ENCODE results near the gene CACNB2. TPM values are rescaled to one million over a fixed set of nuclear protein-coding genes. Genes with fewer than 3 reads are reported as not detected.

CACNB2 gene
- total and polyA plus RNA-seq, 12 donors, result 4.3 to 82.3 (median 12.9) TPM

- 18 to 34% (median 29%) methylated on average over 5 of the region's 5 CpGs for WGBS, 4 donors
- no peaks in the 10 kb centered on the region for H3K9me3 ChIP-seq (replicated peaks in 1 of 3)
- intact Hi-C loops (cut with DNase I), result no loop called here
- DNase-seq, result no peak
- TF ChIP-seq CTCF (IDR thresholded peaks at IDR 0.05), result no peak
- no peak for TF ChIP-seq POLR2A (IDR thresholded peaks at IDR 0.05)
- H3K27ac ChIP-seq, result no peak overlapping the region
- H3K27me3 ChIP-seq, result no peaks in the 10 kb centered on the region
- no peaks in the 10 kb centered on the region for H3K36me3 ChIP-seq (replicated peaks in 1 of 2)
- peak overlapping the region in 1 of 4 donors; percentile 35 for H3K4me3 ChIP-seq
- H3K4me1 ChIP-seq (replicated peaks in 1 of 2), result no peaks in the 10 kb centered on the region
Observed at GRCh38 chr10:18333621-18334020, 193.4 kb downstream of the CACNB2 start.

- H3K9me3 ChIP-seq (replicated peaks in 1 of 3), result no peaks in the 10 kb centered on the region
- no peaks in the 10 kb centered on the region for H3K4me1 ChIP-seq (replicated peaks in 1 of 2)
- H3K4me3 ChIP-seq, result peak overlapping the region in 1 of 4 donors; percentile 35
- H3K27me3 ChIP-seq, result no peaks in the 10 kb centered on the region
- no peak for DNase-seq
- WGBS, 4 donors, result 23 to 35% (median 28%) methylated on average over 7 to 8 of the region's 8 CpGs
- TF ChIP-seq POLR2A (IDR thresholded peaks at IDR 0.05) (no peak), CTCF (IDR thresholded peaks at IDR 0.05) (no peak)
- H3K27ac ChIP-seq, result peak overlapping the region in 1 of 5 donors; percentile 8
- intact Hi-C loops (cut with DNase I), result no loop called here
- H3K36me3 ChIP-seq (replicated peaks in 1 of 2), result no peaks in the 10 kb centered on the region
Observed at GRCh38 chr10:18334116-18334867, 194.1 kb downstream of the CACNB2 start.

GRCh38 chr10:18340496-18341051, 200.3 kb downstream of the CACNB2 start:
- 35 to 52% (median 44%) methylated on average over 13 of the region's 13 CpGs for WGBS, 4 donors
- TF ChIP-seq POLR2A (IDR thresholded peaks at IDR 0.05) (no peak), CTCF (IDR thresholded peaks at IDR 0.05) (no peak)
- Histone ChIP-seq H3K36me3 (replicated peaks in 1 of 2) (no peaks in the 10 kb centered on the region), H3K4me1 (replicated peaks in 1 of 2) (no peaks in the 10 kb centered on the region), H3K27me3 (no peaks in the 10 kb centered on the region), H3K9me3 (replicated peaks in 1 of 3) (no peaks in the 10 kb centered on the region), H3K27ac (no peak overlapping the region), H3K4me3 (peak overlapping the region in 2 of 4 donors; percentile 9 to 37)
- intact Hi-C loops (cut with DNase I), result no loop called here
- no peak for DNase-seq

DNA sequence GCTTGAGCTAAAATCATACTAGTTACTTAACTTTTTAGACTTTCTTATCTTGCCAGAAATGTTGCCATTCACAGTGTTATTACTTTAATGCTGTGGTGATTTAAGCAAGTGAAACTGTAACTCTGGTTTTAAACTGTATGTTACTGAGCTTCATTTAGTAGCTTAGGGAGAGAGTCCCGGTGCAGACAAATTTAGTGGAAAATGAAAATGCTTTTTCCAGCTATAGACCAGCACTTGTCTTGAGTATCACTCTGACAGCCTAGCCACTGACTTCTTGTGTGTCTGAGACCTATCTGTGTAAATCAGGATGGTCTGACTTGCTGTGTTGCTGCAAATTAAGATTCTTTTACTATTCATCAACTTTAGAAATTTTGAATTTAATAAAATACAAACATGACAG, 200.8 kb downstream of the CACNB2 start:
- no peak for DNase-seq
- H3K4me1 ChIP-seq (replicated peaks in 1 of 2), result no peaks in the 10 kb centered on the region
- intact Hi-C loops (cut with DNase I), result no loop called here
- TF ChIP-seq CTCF (IDR thresholded peaks at IDR 0.05) (no peak), POLR2A (IDR thresholded peaks at IDR 0.05) (no peak)
- peak overlapping the region in 1 of 4 donors; percentile 37 for H3K4me3 ChIP-seq
- WGBS, 4 donors, result 26 to 55% (median 48%) methylated on average over 1 of the region's 1 CpG
- no peaks in the 10 kb centered on the region for H3K36me3 ChIP-seq (replicated peaks in 1 of 2)
- H3K27me3 ChIP-seq, result no peaks in the 10 kb centered on the region
- no peak overlapping the region for H3K27ac ChIP-seq
- H3K9me3 ChIP-seq (replicated peaks in 1 of 3), result no peaks in the 10 kb centered on the region

All from adrenal gland (tissue), 12 donors.